Mesenchymal stem cell (in vitro differentiated cells and primary cell): ENCODE measurements around the gene DSCAML1.

Experiments used
- DNase-seq: peaks from one replicate; pipeline ENCODE4 v3.0.0-alpha.2; 2013
- H2AFZ ChIP-seq: one replicate; pipeline ENCODE4 v1.6.1; 2013; ENCODE audit warnings: low read depth, mild to moderate bottlenecking, control low read depth, inconsistent platforms, low read length, moderate library complexity
- H2AK5ac ChIP-seq: 2 replicates; pipeline ENCODE4 v1.6.1; 2013; ENCODE audit warnings: low read length, moderate library complexity, mild to moderate bottlenecking, inconsistent platforms; ENCODE audit not compliant: severe bottlenecking
- H2BK120ac ChIP-seq: one replicate; pipeline ENCODE4 v1.6.1; 2013; ENCODE audit warnings: low read depth, mild to moderate bottlenecking, inconsistent platforms, low read length, moderate library complexity
- H2BK12ac ChIP-seq, 2 experiments: one replicate each; pipeline ENCODE4 v1.6.1; 2013; ENCODE audit warnings: inconsistent platforms in 2 of 2, low read length in 2 of 2, mild to moderate bottlenecking in 2 of 2, moderate library complexity in 2 of 2, control low read depth in 1 of 2
- H2BK15ac ChIP-seq: one replicate; pipeline ENCODE4 v1.6.1; 2013; ENCODE audit warnings: mild to moderate bottlenecking, low read depth, inconsistent platforms; ENCODE audit not compliant: poor library complexity, severe bottlenecking
- H2BK5ac ChIP-seq: 2 replicates; pipeline ENCODE4 v1.6.1; 2013; ENCODE audit warnings: low read depth, mild to moderate bottlenecking, low read length, control low read depth, inconsistent platforms; ENCODE audit not compliant: poor library complexity, severe bottlenecking
- H3K14ac ChIP-seq, 2 experiments: one replicate each; pipeline ENCODE4 v1.6.1; 2013; ENCODE audit warnings: inconsistent platforms in 2 of 2, low read length in 2 of 2, control low read depth in 1 of 2, mild to moderate bottlenecking in 1 of 2, moderate library complexity in 1 of 2
- H3K18ac ChIP-seq, 2 experiments: one replicate each; pipeline ENCODE4 v1.6.1; 2013; ENCODE audit warnings: inconsistent platforms in 2 of 2, low read length in 2 of 2, control low read depth in 1 of 2, low read depth in 1 of 2, mild to moderate bottlenecking in 1 of 2
- H3K23ac ChIP-seq, 2 experiments: one replicate each; pipeline ENCODE4 v1.6.1; 2013; ENCODE audit warnings: inconsistent platforms in 2 of 2, low read length in 2 of 2, mild to moderate bottlenecking in 2 of 2, moderate library complexity in 2 of 2, control low read depth in 1 of 2
- H3K27ac ChIP-seq: 2 replicates; pipeline ENCODE4 v1.5.1; 2013; ENCODE audit warnings: mild to moderate bottlenecking, moderate library complexity, low read length, control low read depth, inconsistent platforms; ENCODE audit not compliant: poor library complexity, severe bottlenecking
- H3K27me3 ChIP-seq, 2 experiments: 2 replicates each; pipeline versions ENCODE4 v1.6.1 to v1.7.0; 2013; ENCODE audit warnings: low read length in 2 of 2, mild to moderate bottlenecking in 2 of 2, moderate library complexity in 2 of 2, control low read depth in 1 of 2, inconsistent platforms in 1 of 2; ENCODE audit not compliant: control insufficient read depth in 1 of 2, insufficient read depth in 1 of 2
- H3K36me3 ChIP-seq, 2 experiments: 2 replicates each; pipeline versions ENCODE4 v1.6.1 to v1.7.0; 2013; ENCODE audit warnings: low read length in 2 of 2, control low read depth in 1 of 2, inconsistent platforms in 1 of 2, low read depth in 1 of 2, mild to moderate bottlenecking in 1 of 2; ENCODE audit not compliant: insufficient read depth in 2 of 2, control insufficient read depth in 1 of 2
- H3K4ac ChIP-seq, 2 experiments: one replicate each; pipeline ENCODE4 v1.6.1; 2013; ENCODE audit warnings: inconsistent platforms in 2 of 2, low read length in 2 of 2, mild to moderate bottlenecking in 2 of 2, moderate library complexity in 2 of 2, control low read depth in 1 of 2, low read depth in 1 of 2
- H3K4me1 ChIP-seq: 2 replicates; pipeline ENCODE4 v1.6.1; 2013; ENCODE audit warnings: low read depth, low read length, control low read depth; ENCODE audit not compliant: control insufficient read depth, insufficient read depth
- H3K4me2 ChIP-seq: 2 replicates; pipeline ENCODE4 v1.6.1; 2013; ENCODE audit warnings: low read length, mild to moderate bottlenecking, inconsistent platforms; ENCODE audit not compliant: poor library complexity, severe bottlenecking
- H3K4me3 ChIP-seq, 2 experiments: 2 replicates each; pipeline versions ENCODE4 v1.5.1 to v1.7.0; 2013; ENCODE audit warnings: low read length in 2 of 2, mild to moderate bottlenecking in 2 of 2, control low read depth in 1 of 2, low read depth in 1 of 2; ENCODE audit not compliant: insufficient read depth in 1 of 2
- H3K79me1 ChIP-seq: replicated peaks from 2 replicates; pipeline ENCODE4 v1.6.1; 2013; ENCODE audit warnings: mild to moderate bottlenecking, control low read depth, low read length, inconsistent platforms; ENCODE audit not compliant: poor library complexity, severe bottlenecking
- H3K9ac ChIP-seq: 2 replicates; pipeline ENCODE4 v1.7.0; 2013; ENCODE audit warnings: mild to moderate bottlenecking, low read length, moderate library complexity
- H3K9me3 ChIP-seq: 2 replicates; pipeline ENCODE4 v1.7.0; 2013; ENCODE audit warnings: mild to moderate bottlenecking, low read length; ENCODE audit not compliant: control insufficient read depth
- H4K8ac ChIP-seq: one replicate; pipeline ENCODE4 v1.6.1; 2013; ENCODE audit warnings: inconsistent platforms, mild to moderate bottlenecking, low read length, moderate library complexity
- H4K91ac ChIP-seq: one replicate; pipeline ENCODE4 v1.6.1; 2013; ENCODE audit warnings: mild to moderate bottlenecking, low read length, inconsistent platforms
- WGBS: methylation state at CpG from one replicate; pipeline ENCODE4 v1.1.7; 2013; ENCODE audit warnings: mixed read lengths; 5-methylcytosine and 5-hydroxymethylcytosine counted together

The DSCAML1 gene

GRCh38 chr11:117456027-117456720, 340.8 kb downstream of the DSCAML1 start:
- H3K27me3 ChIP-seq: peaks cover 31 to 39% of the 10 kb centered on the region in 2 experiments
- H3K4me1 ChIP-seq: peaks cover 2% of the 10 kb centered on the region
- H3K23ac ChIP-seq: no peak overlapping the region
- H3K14ac ChIP-seq: no peak overlapping the region
- no peak overlapping the region for H3K9ac ChIP-seq
- H2AFZ ChIP-seq: no peak overlapping the region
- H2BK5ac ChIP-seq: no peak overlapping the region
- WGBS: 86% methylated on average over 7 of the region's 7 CpGs
- no peak overlapping the region for H3K18ac ChIP-seq
- no peak overlapping the region for H3K4me3 ChIP-seq
- H3K79me1 ChIP-seq: no peaks in the 10 kb centered on the region
- no peak overlapping the region for H3K4me2 ChIP-seq
- H3K9me3 ChIP-seq: peaks cover 22% of the 10 kb centered on the region
- no peak overlapping the region for H2AK5ac ChIP-seq
- no peak overlapping the region for H3K27ac ChIP-seq
- H4K91ac ChIP-seq: no peak overlapping the region
- H4K8ac ChIP-seq: no peak overlapping the region
- H3K4ac ChIP-seq: no peak overlapping the region
- DNase-seq: no peak
- H2BK120ac ChIP-seq: no peak overlapping the region
- no peak overlapping the region for H2BK12ac ChIP-seq
- H2BK15ac ChIP-seq: no peak overlapping the region
- H3K36me3 ChIP-seq: no peaks in the 10 kb centered on the region

GRCh38 chr11:117454564-117454917, 342.5 kb downstream of the DSCAML1 start:
- Histone ChIP-seq H3K36me3 (no peaks in the 10 kb centered on the region), H3K4me1 (peaks cover 2% of the 10 kb centered on the region), H2BK12ac (no peak overlapping the region), H3K14ac (no peak overlapping the region), H3K27ac (no peak overlapping the region), H3K79me1 (no peaks in the 10 kb centered on the region), H4K91ac (no peak overlapping the region), H3K23ac (no peak overlapping the region), H2BK120ac (no peak overlapping the region), H2BK15ac (no peak overlapping the region), H3K18ac (no peak overlapping the region), H3K9ac (no peak overlapping the region), H2BK5ac (no peak overlapping the region), H2AK5ac (no peak overlapping the region), H3K27me3 (peaks cover 32 to 34% of the 10 kb centered on the region in 2 experiments), H3K4me2 (no peak overlapping the region), H4K8ac (no peak overlapping the region), H3K9me3 (peaks cover 22% of the 10 kb centered on the region), H2AFZ (no peak overlapping the region), H3K4ac (no peak overlapping the region), H3K4me3 (no peak overlapping the region)
- 89% methylated on average over 1 of the region's 1 CpG for WGBS
- no peak for DNase-seq

- Histone ChIP-seq H2BK15ac (no peak overlapping the region), H3K4me1 (peaks cover 2% of the 10 kb centered on the region), H2BK12ac (no peak overlapping the region), H2AK5ac (no peak overlapping the region), H2AFZ (no peak overlapping the region), H4K8ac (no peak overlapping the region), H3K27ac (no peak overlapping the region), H3K9me3 (peaks cover 22% of the 10 kb centered on the region), H3K79me1 (no peaks in the 10 kb centered on the region), H3K4ac (no peak overlapping the region), H3K4me2 (no peak overlapping the region), H3K36me3 (no peaks in the 10 kb centered on the region), H2BK120ac (no peak overlapping the region), H4K91ac (no peak overlapping the region), H3K4me3 (no peak overlapping the region), H3K27me3 (peaks cover 31 to 34% of the 10 kb centered on the region in 2 experiments), H3K23ac (no peak overlapping the region), H2BK5ac (no peak overlapping the region), H3K14ac (no peak overlapping the region), H3K9ac (no peak overlapping the region), H3K18ac (no peak overlapping the region)
- DNase-seq: no peak
- WGBS: 83% methylated on average over 6 of the region's 6 CpGs
Measured at GRCh38 chr11:117453886-117454563, 343.0 kb downstream of the DSCAML1 start.

- H3K4me3 ChIP-seq: no peak overlapping the region
- no peak for DNase-seq
- peaks cover 29 to 33% of the 10 kb centered on the region in 2 experiments for H3K27me3 ChIP-seq
- H2BK12ac ChIP-seq: no peak overlapping the region
- no peak overlapping the region for H2BK120ac ChIP-seq
- H4K91ac ChIP-seq: no peak overlapping the region
- WGBS: 85% methylated on average over 9 of the region's 9 CpGs
- no peak overlapping the region for H3K14ac ChIP-seq
- H3K18ac ChIP-seq: no peak overlapping the region
- H3K79me1 ChIP-seq: no peaks in the 10 kb centered on the region
- H3K4me2 ChIP-seq: no peak overlapping the region
- H4K8ac ChIP-seq: no peak overlapping the region
- H2AFZ ChIP-seq: no peak overlapping the region
- H3K23ac ChIP-seq: no peak overlapping the region
- no peak overlapping the region for H2BK15ac ChIP-seq
- H3K4ac ChIP-seq: no peak overlapping the region
- H3K4me1 ChIP-seq: no peaks in the 10 kb centered on the region
- peaks cover 10% of the 10 kb centered on the region for H3K9me3 ChIP-seq
- no peak overlapping the region for H2AK5ac ChIP-seq
- H3K27ac ChIP-seq: no peak overlapping the region
- no peak overlapping the region for H3K9ac ChIP-seq
- no peak overlapping the region for H2BK5ac ChIP-seq
- no peaks in the 10 kb centered on the region for H3K36me3 ChIP-seq
Measured at GRCh38 chr11:117449111-117449693, 347.8 kb downstream of the DSCAML1 start.
